T-helper 22 cell (primary cell): ENCODE results near the gene PTHLH.

Source experiments
- DNase-seq: peaks from one replicate; pipeline ENCODE4 v3.0.0-alpha.2; 2020; ENCODE audit warnings: low read depth

The PTHLH gene

DNA sequence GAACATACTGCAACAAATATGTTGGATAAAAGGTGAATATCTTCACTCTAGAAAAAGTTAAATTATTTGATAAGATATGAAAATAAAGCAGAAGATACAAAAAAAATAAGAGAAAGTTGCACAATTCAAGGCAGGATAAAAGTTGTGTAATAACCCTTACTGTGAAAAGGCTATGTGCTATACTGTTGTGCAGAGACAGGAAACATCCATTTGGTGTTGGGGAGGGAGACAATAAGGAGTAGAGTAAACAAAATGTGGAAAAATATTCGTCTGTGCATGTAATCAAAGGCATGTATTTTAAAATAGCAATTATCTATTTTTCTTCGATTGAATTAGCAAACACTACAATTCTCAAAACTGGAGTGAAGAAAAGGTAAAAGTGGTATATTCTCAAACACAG lies 34.8 kb downstream of the PTHLH start:
- DNase-seq = no peak

GRCh38 chr12:27936196-27936595 lies 36.3 kb downstream of the PTHLH start:
- DNase-seq = no peak

- no peak for DNase-seq
Measured at GRCh38 chr12:27934276-27934675, 38.3 kb downstream of the PTHLH start.

GRCh38 chr12:27931390-27931789 lies 41.1 kb downstream of the PTHLH start:
- DNase-seq = no peak

- DNase-seq = no peak
Measured at GRCh38 chr12:27927347-27927746, 45.2 kb downstream of the PTHLH start.

- no peak for DNase-seq
Measured at GRCh38 chr12:27924350-27925135, 48.0 kb downstream of the PTHLH start.

DNA sequence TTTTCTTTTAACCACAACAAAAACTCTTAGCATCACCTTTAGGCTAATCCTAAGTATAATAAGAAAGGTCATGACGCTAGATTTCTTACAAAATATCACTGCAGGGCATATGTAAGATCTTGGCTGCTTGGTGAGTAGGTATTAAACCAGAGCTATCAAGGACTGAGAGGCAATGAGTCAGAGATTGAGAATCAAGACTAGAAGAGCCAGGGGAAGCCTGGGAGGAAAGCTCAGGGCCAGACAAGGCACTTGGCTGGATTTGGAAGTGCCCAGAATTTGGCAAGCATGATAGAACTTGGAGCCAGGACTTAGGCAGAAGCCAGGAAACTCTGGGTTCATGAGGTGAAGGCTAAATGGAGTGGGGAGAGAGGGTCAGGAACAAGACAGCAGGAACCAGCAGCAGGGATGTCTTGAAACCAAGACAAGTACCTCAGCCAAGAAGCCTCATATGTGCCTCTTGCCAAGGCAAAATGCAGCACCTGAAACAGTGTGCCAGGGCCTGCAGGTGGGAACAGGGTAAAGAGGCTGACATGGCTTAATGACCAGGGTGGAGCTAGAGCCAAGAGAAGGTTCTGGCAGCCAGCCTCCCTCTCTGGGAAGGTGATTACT lies 49.9 kb downstream of the PTHLH start:
- no peak for DNase-seq

DNA sequence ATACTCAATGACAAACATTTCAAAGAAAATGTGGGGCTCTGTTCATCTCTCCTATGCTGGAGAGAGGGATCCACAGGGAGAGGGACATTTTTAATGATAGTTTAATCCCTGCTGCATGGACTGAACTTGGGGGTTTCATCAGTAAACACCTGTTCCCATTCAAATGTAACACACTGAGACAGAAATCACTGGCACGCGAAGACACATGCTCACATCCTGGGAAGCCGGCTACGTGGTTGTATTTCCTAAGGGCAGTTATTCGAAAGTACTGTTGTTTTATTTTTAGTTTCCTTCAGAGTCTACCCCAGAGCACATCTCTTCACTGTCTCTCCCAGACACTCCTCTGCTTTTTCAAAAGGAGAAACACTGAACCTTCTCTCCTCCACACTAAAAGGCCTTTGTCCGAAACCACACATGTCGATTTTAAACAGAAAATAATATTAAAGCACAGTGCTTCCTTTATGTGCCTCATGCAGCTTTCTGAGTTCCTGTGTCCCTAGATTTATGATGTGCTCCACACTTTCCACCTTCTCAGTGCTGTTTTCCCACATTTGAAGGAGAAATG lies 52.8 kb downstream of the PTHLH start:
- no peak for DNase-seq

GRCh38 chr12:27915536-27915935 lies 57.0 kb downstream of the PTHLH start:
- no peak for DNase-seq

- no peak for DNase-seq
Measured at GRCh38 chr12:27915021-27915420, 57.5 kb downstream of the PTHLH start.

- no peak for DNase-seq
Measured at GRCh38 chr12:27913999-27914614, 58.4 kb downstream of the PTHLH start.

DNA sequence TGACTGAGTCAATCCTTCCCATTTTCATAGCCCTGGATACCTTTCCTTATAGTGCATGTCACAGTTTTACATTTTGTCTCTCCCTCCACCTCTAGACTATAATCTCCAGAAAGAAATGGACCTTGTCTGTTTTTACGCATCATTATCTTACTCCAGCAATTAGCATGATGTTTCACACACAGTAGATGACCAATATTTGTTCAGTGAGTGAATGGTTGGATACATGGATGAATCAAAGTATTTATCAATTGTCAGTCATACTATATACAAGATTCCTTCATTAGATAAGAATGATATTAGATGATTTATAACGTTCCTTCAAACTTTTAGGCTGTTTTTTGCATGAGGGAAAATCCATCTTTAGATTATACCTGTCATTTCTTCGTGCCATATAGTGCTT lies 61.1 kb downstream of the PTHLH start:
- no peak for DNase-seq
